SJSA1 (cell line): ENCODE results near the gene PTPRH. TPM values are rescaled to one million over a fixed set of nuclear protein-coding genes. Genes with fewer than 3 reads are reported as not detected.

Source experiments
- DNase-seq, 2 experiments: peaks; one replicate each; pipeline ENCODE4 v3.0.0-alpha.2; 2015 to 2020; ENCODE audit warnings: low spot score in 2 of 2, low read depth in 1 of 2
- H3K27ac ChIP-seq: fragments of 250-450 bp; sonication (Bioruptor Pico); 2 replicates; pipeline ENCODE4 v1.5.1; 2020; ENCODE audit warnings: mild to moderate bottlenecking, moderate library complexity
- H3K27me3 ChIP-seq: fragments of 250-450 bp; sonication (Bioruptor Pico); replicated peaks from 2 replicates; pipeline ENCODE4 v1.5.1; 2020; ENCODE audit warnings: mild to moderate bottlenecking, moderate library complexity
- H3K36me3 ChIP-seq: fragments of 250-450 bp; sonication (Bioruptor Pico); 2 replicates; pipeline ENCODE4 v1.5.1; 2020; ENCODE audit warnings: mild to moderate bottlenecking
- H3K4me1 ChIP-seq: fragments of 250-450 bp; sonication (Bioruptor Pico); replicated peaks from 2 replicates; pipeline ENCODE4 v1.6.1; 2021; ENCODE audit warnings: mild to moderate bottlenecking
- H3K4me3 ChIP-seq: fragments of 250-450 bp; sonication (Bioruptor Pico); 2 replicates; pipeline ENCODE4 v1.5.1; 2020; ENCODE audit warnings: mild to moderate bottlenecking
- H3K9me3 ChIP-seq: fragments of 250-450 bp; sonication (Bioruptor Pico); replicated peaks from 2 replicates; pipeline ENCODE4 v1.5.1; 2020; ENCODE audit warnings: mild to moderate bottlenecking
- total RNA-seq: library from RNA; depleted of rRNA; stranded (reverse); fragments of >200 nt; shearing (Covaris generic); gene quantifications from 2 replicates; pipeline ENCODE4 v1.2.3, GENCODE V29; 2014; rRNA removed

PTPRH gene, protein sequence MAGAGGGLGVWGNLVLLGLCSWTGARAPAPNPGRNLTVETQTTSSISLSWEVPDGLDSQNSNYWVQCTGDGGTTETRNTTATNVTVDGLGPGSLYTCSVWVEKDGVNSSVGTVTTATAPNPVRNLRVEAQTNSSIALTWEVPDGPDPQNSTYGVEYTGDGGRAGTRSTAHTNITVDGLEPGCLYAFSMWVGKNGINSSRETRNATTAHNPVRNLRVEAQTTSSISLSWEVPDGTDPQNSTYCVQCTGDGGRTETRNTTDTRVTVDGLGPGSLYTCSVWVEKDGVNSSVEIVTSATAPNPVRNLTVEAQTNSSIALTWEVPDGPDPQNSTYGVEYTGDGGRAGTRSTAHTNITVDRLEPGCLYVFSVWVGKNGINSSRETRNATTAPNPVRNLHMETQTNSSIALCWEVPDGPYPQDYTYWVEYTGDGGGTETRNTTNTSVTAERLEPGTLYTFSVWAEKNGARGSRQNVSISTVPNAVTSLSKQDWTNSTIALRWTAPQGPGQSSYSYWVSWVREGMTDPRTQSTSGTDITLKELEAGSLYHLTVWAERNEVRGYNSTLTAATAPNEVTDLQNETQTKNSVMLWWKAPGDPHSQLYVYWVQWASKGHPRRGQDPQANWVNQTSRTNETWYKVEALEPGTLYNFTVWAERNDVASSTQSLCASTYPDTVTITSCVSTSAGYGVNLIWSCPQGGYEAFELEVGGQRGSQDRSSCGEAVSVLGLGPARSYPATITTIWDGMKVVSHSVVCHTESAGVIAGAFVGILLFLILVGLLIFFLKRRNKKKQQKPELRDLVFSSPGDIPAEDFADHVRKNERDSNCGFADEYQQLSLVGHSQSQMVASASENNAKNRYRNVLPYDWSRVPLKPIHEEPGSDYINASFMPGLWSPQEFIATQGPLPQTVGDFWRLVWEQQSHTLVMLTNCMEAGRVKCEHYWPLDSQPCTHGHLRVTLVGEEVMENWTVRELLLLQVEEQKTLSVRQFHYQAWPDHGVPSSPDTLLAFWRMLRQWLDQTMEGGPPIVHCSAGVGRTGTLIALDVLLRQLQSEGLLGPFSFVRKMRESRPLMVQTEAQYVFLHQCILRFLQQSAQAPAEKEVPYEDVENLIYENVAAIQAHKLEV
- 1.4 and 2.0 TPM in 2 replicates for total RNA-seq

DNA sequence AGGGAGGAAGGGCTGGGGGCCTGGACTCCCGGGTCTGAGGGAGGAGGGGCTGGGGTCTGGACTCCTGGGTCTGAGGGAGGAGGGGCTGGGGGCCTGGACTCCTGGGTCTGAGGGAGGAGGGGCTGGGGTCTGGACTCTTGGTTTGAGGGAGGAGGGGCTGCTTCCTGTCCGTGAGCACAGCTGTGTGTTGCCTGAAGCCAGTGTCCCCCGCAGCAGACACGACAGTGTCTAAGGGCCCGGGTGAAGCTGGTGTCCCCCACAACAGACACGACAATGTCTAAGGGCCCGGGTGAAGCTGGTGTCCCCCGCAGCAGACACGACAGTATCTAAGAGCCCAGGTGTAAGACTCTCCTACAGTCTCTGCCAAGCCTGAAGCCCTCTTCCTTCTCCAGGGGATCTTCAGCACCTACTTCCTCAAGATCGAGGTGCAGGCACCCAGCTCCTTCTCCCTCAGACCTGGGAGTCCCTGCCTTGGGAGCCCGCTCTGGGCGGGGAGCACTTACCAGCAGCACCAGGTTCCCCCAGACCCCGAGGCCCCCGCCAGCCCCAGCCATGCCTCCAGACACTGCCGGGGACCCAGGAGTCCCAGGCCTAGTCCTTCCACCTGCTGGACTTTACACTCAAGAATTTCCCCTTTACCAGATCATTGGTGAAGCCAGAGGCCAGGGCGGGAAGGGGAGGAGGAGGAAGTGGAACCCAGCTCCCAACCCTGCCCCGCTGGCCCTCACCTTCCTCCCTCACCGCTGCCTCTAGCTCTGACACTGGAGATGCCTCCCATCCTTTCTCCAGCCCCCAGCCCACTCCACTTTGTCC, at the start of gene PTPRH:
PTPRH (minus strand) TSS at position 622 of the 813 bp plus-strand sequence; CDS start at position 554, 68 bp downstream.
- H3K36me3 ChIP-seq = no peaks in the 10 kb centered on the region
- no peak for DNase-seq
- no peaks in the 10 kb centered on the region for H3K27me3 ChIP-seq
- no peak within 1 kb of the TSS for H3K4me3 ChIP-seq
- peak within 1 kb of the TSS; percentile 31 for H3K27ac ChIP-seq
- H3K4me1 ChIP-seq = peaks cover 33% of the 10 kb centered on the region
- H3K9me3 ChIP-seq = no peaks in the 10 kb centered on the region

DNA sequence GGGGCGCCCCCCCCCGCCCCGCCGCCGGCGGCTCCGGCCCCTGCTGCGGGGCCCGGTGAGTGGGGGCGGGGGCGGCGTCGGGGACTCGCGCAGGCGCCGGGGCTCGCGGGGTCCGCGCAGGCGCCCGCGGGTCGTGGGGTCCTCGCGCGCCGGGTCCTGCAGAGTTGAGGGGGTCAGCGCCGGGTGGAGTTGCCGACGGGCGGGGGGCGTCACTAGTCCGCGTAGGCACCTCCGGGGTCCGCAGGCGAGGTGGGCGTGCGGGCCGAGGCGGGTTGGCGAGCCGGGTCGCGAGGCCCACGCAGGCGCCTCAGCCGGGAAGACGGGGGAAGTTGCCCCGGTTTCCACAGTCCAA, 49.2 kb upstream of the PTPRH start:
- Histone ChIP-seq H3K36me3 (peaks cover 37% of the 10 kb centered on the region), H3K4me3 (peak overlapping the region; percentile 82), H3K27ac (peak overlapping the region; percentile 28; the same call in 1 of the 2 replicates), H3K9me3 (no peaks in the 10 kb centered on the region), H3K27me3 (no peaks in the 10 kb centered on the region), H3K4me1 (peaks cover 18% of the 10 kb centered on the region)
- no peak for DNase-seq

DNA sequence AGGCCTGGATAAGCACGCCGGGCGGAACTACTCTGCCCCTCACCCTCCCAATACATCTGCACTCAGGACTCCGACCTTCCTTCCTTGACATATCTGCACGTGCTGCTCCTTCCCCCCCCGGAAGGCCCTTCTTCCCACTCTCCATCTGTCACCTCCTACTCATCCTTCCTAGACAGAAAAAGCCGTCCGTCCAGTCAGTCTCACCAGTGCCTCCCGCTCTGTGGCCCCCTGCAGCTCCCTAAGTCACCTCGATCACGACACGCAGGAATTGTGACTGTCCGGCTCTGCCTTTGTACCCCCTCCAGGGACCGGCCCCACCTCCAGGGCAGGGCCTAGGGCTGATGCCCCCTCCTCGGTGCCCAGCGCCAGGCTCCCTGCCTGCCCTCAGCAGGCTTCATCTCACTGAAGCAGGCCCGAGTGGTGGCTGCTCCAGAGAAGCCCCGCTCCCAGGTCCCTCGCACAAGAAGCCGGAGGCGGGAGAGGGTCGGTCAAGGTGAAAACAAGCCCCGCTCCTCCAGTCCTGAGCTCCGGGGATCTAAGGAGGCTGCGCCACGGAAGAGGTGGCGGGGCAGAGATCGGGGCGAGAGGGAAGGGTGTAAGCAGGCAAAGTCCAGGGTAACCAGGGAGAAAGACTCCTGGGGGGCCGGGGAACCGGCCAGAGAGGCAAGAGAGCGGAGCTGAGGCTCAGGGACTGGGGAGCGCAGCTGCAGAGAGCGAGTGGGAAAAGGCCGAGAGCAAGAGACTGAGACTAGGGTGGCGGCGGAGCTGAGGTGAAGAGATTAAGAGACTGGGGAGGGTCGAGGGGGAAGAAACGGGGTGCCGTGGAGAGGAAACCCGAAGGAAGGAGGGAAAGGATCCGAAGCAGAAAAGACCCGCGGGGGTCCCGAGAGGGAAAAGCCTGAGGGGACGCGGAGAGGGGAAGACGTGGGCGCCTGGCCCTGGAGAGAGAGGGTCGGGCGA, 48.4 kb upstream of the PTPRH start:
- peak; percentile 28 to 41 for DNase-seq
- peak overlapping the region; percentile 82 for H3K4me3 ChIP-seq
- H3K27ac ChIP-seq = no peak overlapping the region
- H3K27me3 ChIP-seq = no peaks in the 10 kb centered on the region
- peaks cover 37% of the 10 kb centered on the region for H3K36me3 ChIP-seq
- peaks cover 18% of the 10 kb centered on the region for H3K4me1 ChIP-seq
- H3K9me3 ChIP-seq = no peaks in the 10 kb centered on the region

DNA sequence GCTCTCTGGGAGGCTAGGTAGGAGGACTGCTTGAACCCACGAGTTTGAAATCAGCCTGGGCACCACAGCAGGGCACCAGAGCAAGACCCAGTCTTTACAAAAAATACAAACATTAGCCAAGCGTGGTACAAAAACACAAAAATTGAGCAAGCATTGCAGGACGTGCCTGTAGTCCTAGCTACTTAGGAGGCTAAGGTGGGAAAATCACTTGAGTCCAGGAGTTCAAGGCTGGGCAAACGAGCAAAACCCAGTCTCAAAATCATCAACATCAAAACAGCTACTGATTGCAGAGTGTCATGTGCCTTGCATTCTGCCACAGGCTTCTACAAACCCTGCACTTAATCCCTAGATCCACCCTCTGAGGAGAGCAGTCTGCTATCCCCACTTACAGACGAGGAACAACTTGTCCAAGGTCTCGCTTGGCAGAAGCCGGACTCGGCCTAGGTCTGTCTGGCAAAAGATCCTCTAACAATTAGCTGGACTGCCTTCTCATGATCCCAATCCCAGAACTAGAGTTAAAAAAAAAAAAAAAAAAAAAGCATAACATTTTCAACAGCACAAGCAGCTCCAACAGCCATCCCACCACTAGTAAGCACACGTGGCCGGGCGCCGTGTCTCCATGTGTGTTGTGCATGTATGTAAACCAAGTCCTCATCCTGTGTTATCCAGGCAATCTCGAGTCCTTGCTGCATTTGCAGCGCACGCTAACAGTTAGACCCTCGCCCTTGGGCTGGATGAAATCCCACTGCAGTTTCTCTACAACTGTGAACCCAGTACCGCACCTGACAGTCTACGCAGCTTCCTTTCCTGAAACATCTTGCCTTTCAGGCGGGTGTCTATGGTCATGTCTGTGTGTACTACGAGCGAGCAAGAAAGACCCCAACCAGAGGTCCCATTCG, 47.5 kb upstream of the PTPRH start:
- Histone ChIP-seq H3K4me1 (peaks cover 18% of the 10 kb centered on the region), H3K27ac (no peak overlapping the region)
- DNase-seq = no peak

DNA sequence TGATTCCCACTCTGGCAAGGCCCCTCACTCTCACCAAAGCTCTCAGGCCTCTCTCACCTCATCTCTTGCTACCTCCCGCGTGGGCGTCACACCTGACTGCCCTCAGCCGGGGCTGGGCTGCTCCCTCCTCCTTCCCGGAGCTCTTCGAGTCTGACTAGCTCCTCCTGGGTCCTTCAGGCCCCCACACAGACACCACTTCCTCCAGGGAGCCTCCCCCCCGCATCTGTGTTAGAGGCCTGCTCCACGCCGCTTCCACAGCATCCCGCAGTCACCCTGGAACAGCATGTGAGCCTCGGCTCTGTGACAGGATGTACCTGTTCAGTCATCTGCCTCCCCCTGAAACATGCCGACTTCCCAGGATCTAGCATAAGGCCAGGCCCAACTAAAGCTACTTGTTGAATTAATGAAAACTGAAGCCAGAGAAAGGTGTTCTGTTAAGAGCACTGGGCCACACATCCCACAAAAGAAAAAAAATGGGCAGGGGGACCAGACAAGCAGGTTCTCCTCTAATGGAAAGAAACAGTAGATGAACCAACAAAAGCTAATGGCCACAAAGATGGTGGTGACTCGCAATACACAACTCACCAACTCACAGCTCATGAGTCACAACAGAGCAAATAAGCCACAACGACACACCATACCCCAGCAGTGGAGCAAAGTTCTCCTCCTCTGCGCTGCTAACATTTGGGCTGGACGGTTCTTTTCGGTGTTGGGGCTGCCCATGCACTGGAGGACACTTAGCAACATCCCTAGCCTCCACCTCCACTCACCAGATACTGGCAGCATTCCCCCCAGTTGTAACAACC, 46.5 kb upstream of the PTPRH start:
- peak in 1 of 2 experiments; percentile 41 for DNase-seq
- H3K27ac ChIP-seq = no peak overlapping the region
- H3K36me3 ChIP-seq = peaks cover 40% of the 10 kb centered on the region
- H3K4me3 ChIP-seq = no peak overlapping the region
- H3K27me3 ChIP-seq = no peaks in the 10 kb centered on the region
- H3K4me1 ChIP-seq = peaks cover 18% of the 10 kb centered on the region
- H3K9me3 ChIP-seq = no peaks in the 10 kb centered on the region

More for the DNA sequence above, 47.5 kb upstream of the PTPRH start:
- peaks cover 38% of the 10 kb centered on the region for H3K36me3 ChIP-seq
- no peaks in the 10 kb centered on the region for H3K27me3 ChIP-seq
- peak overlapping the region; percentile 82 for H3K4me3 ChIP-seq
- no peaks in the 10 kb centered on the region for H3K9me3 ChIP-seq

DNA sequence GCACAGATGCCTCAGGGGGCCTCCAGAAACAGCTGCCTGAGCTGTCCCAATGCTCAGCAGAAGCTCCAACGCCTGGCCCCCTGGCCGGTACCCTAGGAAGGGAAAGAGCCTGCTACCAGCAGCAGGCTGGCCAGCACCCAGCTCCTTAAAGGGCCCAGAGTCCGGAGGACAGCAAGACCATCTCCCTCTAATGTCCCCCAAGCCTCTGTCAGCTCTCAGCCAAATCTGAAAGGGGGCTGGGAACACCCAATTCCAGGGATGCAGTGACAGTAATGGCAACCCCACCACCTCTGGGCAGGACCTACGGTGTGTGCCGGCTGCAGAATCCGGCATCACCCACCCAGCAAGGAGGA, 45.3 kb upstream of the PTPRH start:
- H3K9me3 ChIP-seq = no peaks in the 10 kb centered on the region
- H3K27me3 ChIP-seq = no peaks in the 10 kb centered on the region
- peak in 1 of 2 experiments; percentile 38 for DNase-seq
- H3K36me3 ChIP-seq = peaks cover 42% of the 10 kb centered on the region
- no peak overlapping the region for H3K4me3 ChIP-seq
- H3K27ac ChIP-seq = no peak overlapping the region
- peaks cover 13% of the 10 kb centered on the region for H3K4me1 ChIP-seq

DNA sequence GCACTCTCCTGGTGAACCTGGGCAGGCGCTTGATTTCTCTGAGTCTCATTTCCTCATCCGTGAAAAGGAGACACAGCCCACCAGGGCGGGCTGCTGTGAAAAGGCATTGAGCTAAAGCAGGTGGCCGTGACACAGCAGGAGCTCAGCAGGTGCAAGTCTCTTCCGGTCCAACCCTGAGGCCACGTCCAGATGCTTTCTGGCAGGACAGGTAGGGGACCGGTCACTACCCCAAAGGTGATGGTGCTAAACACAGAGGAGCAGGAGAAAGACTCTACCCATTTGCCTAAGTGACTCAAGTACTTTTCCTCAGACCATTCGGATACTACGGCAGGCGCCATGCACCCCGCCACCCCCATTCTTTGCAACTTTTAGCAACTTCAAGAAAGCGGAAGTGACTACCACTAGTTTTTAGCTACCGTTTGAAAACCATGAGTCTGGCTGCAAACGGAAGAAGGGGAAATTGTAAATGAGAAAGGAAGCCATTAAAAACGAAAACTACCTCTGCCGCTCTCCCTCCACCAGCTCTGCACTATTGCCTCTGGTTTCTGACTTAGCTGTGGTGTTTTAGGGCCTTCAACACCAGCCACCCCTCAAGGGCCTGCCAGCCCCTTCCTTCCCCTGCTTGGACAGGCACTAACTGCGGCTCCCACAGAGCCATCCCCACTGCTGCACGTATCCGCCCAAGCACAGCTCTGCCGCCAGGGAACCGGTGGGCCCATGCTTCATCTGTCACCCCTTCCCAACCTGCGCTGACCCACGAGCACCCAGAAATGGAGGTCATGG, 44.7 kb upstream of the PTPRH start:
- Histone ChIP-seq H3K27me3 (no peaks in the 10 kb centered on the region), H3K9me3 (no peaks in the 10 kb centered on the region), H3K4me1 (peaks cover 11% of the 10 kb centered on the region; the same call in 1 of the 2 replicates), H3K27ac (no peak overlapping the region), H3K36me3 (peaks cover 42% of the 10 kb centered on the region), H3K4me3 (no peak overlapping the region)
- no peak for DNase-seq

DNA sequence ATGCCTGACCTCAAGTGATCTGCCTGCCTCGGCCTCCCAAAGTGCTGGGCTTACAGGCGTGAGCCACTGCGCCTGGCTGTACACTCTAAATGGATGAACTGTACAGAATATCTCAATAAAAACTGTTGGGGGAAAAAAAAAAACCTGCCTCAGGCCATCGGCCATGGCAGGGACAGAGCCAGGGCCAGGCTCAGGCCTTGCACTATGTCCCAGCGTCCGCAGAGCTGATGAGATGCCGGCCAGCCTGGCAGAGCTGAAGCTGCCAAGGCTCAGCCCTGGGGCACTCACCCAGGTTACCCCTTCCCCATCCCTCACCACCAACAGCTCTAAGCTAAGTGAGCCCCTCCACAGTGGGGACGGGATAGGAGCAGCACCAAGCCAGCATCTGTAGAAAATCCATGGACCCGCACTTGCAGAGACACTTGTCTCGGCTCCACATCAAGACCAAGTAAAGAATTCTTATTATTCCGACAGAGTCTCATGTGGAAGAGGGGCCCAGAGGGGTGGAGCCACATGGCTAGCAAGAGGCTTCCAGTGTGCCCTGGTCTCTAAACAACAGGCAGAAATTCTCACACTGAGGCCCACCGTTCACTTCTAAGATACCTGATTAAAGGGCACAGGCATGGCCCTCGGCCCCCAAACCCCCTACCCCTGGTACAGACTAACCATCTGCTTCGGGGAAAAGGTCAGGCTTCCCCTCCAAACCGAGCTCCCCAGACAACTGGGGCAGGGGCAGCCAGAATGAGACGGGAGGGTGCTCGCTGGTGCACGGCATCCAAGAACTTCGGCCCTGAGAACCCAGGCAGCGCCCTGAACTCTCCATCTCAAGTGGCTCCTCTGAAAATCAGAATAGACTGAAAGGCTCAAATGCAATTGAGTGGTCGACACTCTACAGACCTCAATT, 43.7 kb upstream of the PTPRH start:
- Histone ChIP-seq H3K9me3 (no peaks in the 10 kb centered on the region), H3K4me1 (peaks cover 11% of the 10 kb centered on the region; the same call in 1 of the 2 replicates), H3K27me3 (no peaks in the 10 kb centered on the region), H3K27ac (no peak overlapping the region), H3K4me3 (no peak overlapping the region), H3K36me3 (peaks cover 39% of the 10 kb centered on the region)
- no peak for DNase-seq

DNA sequence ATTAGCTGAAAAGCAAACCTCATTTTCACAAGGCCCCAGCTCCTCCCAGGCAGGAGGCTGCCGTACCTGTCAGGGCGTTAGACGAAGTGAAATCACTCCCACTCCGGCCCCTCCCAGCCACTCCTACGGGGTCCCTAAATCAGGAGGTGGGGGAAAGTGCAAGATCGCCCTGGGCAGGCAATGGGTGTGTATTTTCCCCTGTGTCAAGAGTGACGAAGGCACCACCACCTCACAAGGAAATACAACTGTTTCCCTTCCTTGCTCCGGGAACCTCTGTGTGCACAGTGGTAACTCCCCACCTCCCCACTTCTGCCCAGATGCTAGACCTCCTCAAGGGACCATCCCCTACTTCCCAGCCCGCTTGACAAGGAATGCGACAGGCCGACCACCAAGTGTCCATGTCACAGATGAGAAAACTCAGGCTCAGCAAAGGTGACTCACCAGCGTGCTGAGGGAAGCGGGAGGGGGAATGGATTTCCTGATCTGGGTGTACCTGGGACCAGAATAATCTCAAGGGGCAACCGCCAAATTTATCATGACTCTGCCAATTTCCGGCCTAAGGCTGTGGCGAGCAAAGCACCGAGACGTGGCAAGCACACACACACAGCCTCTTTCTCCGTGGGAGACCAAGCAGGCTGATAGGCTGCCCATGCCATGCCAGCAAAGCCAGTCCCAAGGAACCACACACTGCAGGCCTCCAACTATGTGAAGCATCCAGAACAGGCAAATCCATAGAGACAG, 42.2 kb upstream of the PTPRH start:
- no peaks in the 10 kb centered on the region for H3K9me3 ChIP-seq
- H3K27me3 ChIP-seq = no peaks in the 10 kb centered on the region
- H3K4me1 ChIP-seq = no peaks in the 10 kb centered on the region; the same call in 1 of the 2 replicates
- DNase-seq = no peak
- peaks cover 37% of the 10 kb centered on the region for H3K36me3 ChIP-seq
- H3K4me3 ChIP-seq = no peak overlapping the region
- H3K27ac ChIP-seq = no peak overlapping the region
